ENCODE results near the gene KRTAP5-9.

GRCh38 chr11:71582309-71582895 lies 34.2 kb downstream of the KRTAP5-9 start, which contains the start of gene KRTAP5-11:
- TF ChIP-seq CTCF (optimal IDR thresholded peaks at IDR 0.05 in 1 of 3, IDR thresholded peaks at IDR 0.05 in 1 of 3, conservative IDR thresholded peaks at IDR 0.05 in 1 of 3; ENCODE audit: extremely low read depth in 1 of 3, insufficient read depth in 2 of 3, low read length in 3 of 3) (no peak), EZH2 (IDR thresholded peaks at IDR 0.05; ENCODE audit: low read length) (no peak)

Data from keratinocyte (primary cell).